Activated CD8-positive, alpha-beta T cell treated with anti-CD3 and anti-CD28 coated beads for 36 hours (primary cell): Measurements from ENCODE around the gene GYG2. TPM values are rescaled to one million over a fixed set of nuclear protein-coding genes. Genes with fewer than 3 reads are reported as not detected.

Source experiments
- ATAC-seq: fragments of 200-7000 bp; cut with Tn5 transposase; one replicate; pipeline ENCODE4 v1.10.0; 2021; ENCODE audit warnings: mild to moderate bottlenecking, moderate library complexity
- CTCF ChIA-PET: fragments of 350-600 bp; sonication (Branson Sonifier 250); formaldehyde crosslinking; loops from one replicate; lab custom pipeline; 2021; ENCODE audit warnings: antibody characterized with exemption; lab: Charles Lee
- POLR2A ChIA-PET: fragments of 350-600 bp; sonication (Branson Sonifier 250); formaldehyde crosslinking; loops from one replicate; lab custom pipeline; 2021; ENCODE audit warnings: antibody characterized with exemption; lab: Charles Lee
- DNase-seq: peaks from one replicate; pipeline ENCODE4 v3.0.0-alpha.2; 2020
- H3K27ac Mint-ChIP-seq: one replicate; pipeline ENCODE4 v1.8.0; 2021; ENCODE audit warnings: mild to moderate bottlenecking, mixed read lengths
- H3K27me3 Mint-ChIP-seq: one replicate; pipeline ENCODE4 v1.8.0; 2021; ENCODE audit warnings: mixed read lengths
- H3K36me3 Mint-ChIP-seq: one replicate; pipeline ENCODE4 v1.8.0; 2021; ENCODE audit warnings: low read depth, mixed read lengths
- H3K4me1 Mint-ChIP-seq: one replicate; pipeline ENCODE4 v1.8.0; 2021; ENCODE audit warnings: low read depth, mixed read lengths
- H3K4me3 Mint-ChIP-seq: one replicate; pipeline ENCODE4 v1.8.0; 2021; ENCODE audit warnings: mild to moderate bottlenecking, moderate library complexity, mixed read lengths
- H3K9me3 Mint-ChIP-seq: one replicate; pipeline ENCODE4 v1.8.0; 2021; ENCODE audit warnings: mixed read lengths
- CTCF ChIP-seq: fragments of 200-600 bp; IDR thresholded peaks from one replicate; pipeline ENCODE4 v1.8.0; 2022; ENCODE audit warnings: antibody characterized with exemption, mild to moderate bottlenecking
- intact Hi-C: fragments of 100-400 bp; cut with micrococcal nuclease; formaldehyde crosslinking; loops from one replicate; pipeline ENCODE4 v1.10.0; 2022
- total RNA-seq, 2 experiments: library from RNA; stranded (reverse); gene quantifications; one replicate each; pipeline ENCODE4 v1.2.3, GENCODE V29; 2021

Gene GYG2
- total RNA-seq, 2 experiments from 2014 or later: not detected

GRCh38 chrX:2829469-2830246, 928 bp downstream of the GYG2 start:
- Mint-ChIP-seq H3K27ac (no peak overlapping the region), H3K27me3 (peaks cover 6% of the 10 kb centered on the region), H3K36me3 (no peaks in the 10 kb centered on the region), H3K9me3 (no peaks in the 10 kb centered on the region), H3K4me1 (no peaks in the 10 kb centered on the region), H3K4me3 (no peak overlapping the region)
- ChIA-PET CTCF (no interaction called here), POLR2A (no interaction called here)
- no peak for ATAC-seq
- TF ChIP-seq CTCF: no peak
- intact Hi-C loops: no loop called here
- DNase-seq: no peak

GRCh38 chrX:2831471-2832228, 2.9 kb downstream of the GYG2 start:
- DNase-seq (no peak), ATAC-seq (no peak)
- intact Hi-C loops: no loop called here
- Mint-ChIP-seq H3K36me3 (no peaks in the 10 kb centered on the region), H3K9me3 (peaks cover 4% of the 10 kb centered on the region), H3K27me3 (peaks cover 6% of the 10 kb centered on the region), H3K4me3 (no peak overlapping the region), H3K27ac (no peak overlapping the region), H3K4me1 (no peaks in the 10 kb centered on the region)
- POLR2A ChIA-PET: no interaction called here
- TF ChIP-seq CTCF: no peak
- CTCF ChIA-PET: no interaction called here

GRCh38 chrX:2837961-2838360, 9.2 kb downstream of the GYG2 start:
- Mint-ChIP-seq H3K27me3 (peaks cover 1% of the 10 kb centered on the region), H3K4me1 (no peaks in the 10 kb centered on the region), H3K27ac (no peak overlapping the region), H3K36me3 (no peaks in the 10 kb centered on the region), H3K9me3 (peaks cover 7% of the 10 kb centered on the region), H3K4me3 (no peak overlapping the region)
- ChIA-PET CTCF (no interaction called here), POLR2A (no interaction called here)
- ATAC-seq (no peak), DNase-seq (no peak)
- intact Hi-C loops: no loop called here
- no peak for TF ChIP-seq CTCF

- no peaks in the 10 kb centered on the region for H3K27me3 Mint-ChIP-seq
- H3K36me3 Mint-ChIP-seq: no peaks in the 10 kb centered on the region
- H3K4me3 Mint-ChIP-seq: no peak overlapping the region
- POLR2A ChIA-PET: no interaction called here
- no peak for TF ChIP-seq CTCF
- no peaks in the 10 kb centered on the region for H3K4me1 Mint-ChIP-seq
- peaks cover 4% of the 10 kb centered on the region for H3K9me3 Mint-ChIP-seq
- intact Hi-C loops: no loop called here
- ATAC-seq (no peak), DNase-seq (no peak)
- CTCF ChIA-PET: no interaction called here
- no peak overlapping the region for H3K27ac Mint-ChIP-seq
These were observed 12.2 kb downstream of the GYG2 start for GRCh38 chrX:2840961-2841360.

- H3K27me3 Mint-ChIP-seq: no peaks in the 10 kb centered on the region
- no peak overlapping the region for H3K27ac Mint-ChIP-seq
- peaks cover 4% of the 10 kb centered on the region for H3K9me3 Mint-ChIP-seq
- intact Hi-C loops: no loop called here
- no peaks in the 10 kb centered on the region for H3K4me1 Mint-ChIP-seq
- no peak overlapping the region for H3K4me3 Mint-ChIP-seq
- ATAC-seq (no peak), DNase-seq (no peak)
- ChIA-PET POLR2A (no interaction called here), CTCF (no interaction called here)
- TF ChIP-seq CTCF: no peak
- H3K36me3 Mint-ChIP-seq: no peaks in the 10 kb centered on the region
These were observed 12.8 kb downstream of the GYG2 start for GRCh38 chrX:2841537-2841936.
